Measurements from ENCODE around the gene SPAG6. TPM values are rescaled to one million over a fixed set of nuclear protein-coding genes. Genes with fewer than 3 reads are reported as not detected.
A peak's percentile ranks its signal among the peaks of the same experiment; 100 is the strongest.

Gene SPAG6
- total RNA-seq: not detected in 2 replicates

- FAIRE-seq (no peak), DNase-seq (ENCODE audit: low read depth) (no peak)
- TF ChIP-seq CTCF (IDR thresholded peaks at IDR 0.05; ENCODE audit: insufficient read depth, low read length, severe bottlenecking): no peak
- Histone ChIP-seq H3K4me3 (ENCODE audit: low read depth, low read length) (peak within 1 kb of the TSS; percentile 4), H3K27me3 (ENCODE audit: control insufficient read depth, insufficient read depth, low read length) (peaks cover 41% of the 10 kb centered on the region), H3K36me3 (ENCODE audit: control insufficient read depth, insufficient read depth, low read length) (no peaks in the 10 kb centered on the region)
Observed at GRCh38 chr10:22345301-22346095, at the start of gene SPAG6. Gene SPAG6 (plus strand): TSS chr10:22345496. CDS start chr10:22345612, 116 bp downstream.

GRCh38 chr10:22301193-22301592, 44.1 kb upstream of the SPAG6 start:
- TF ChIP-seq CTCF (IDR thresholded peaks at IDR 0.05; ENCODE audit: insufficient read depth, low read length, severe bottlenecking): no peak
- no peak for FAIRE-seq

GRCh38 chr10:22303461-22303860, 41.8 kb upstream of the SPAG6 start:
- Histone ChIP-seq H3K4me3 (ENCODE audit: low read depth, low read length) (no peak overlapping the region), H3K27me3 (ENCODE audit: control insufficient read depth, insufficient read depth, low read length) (no peaks in the 10 kb centered on the region), H3K36me3 (ENCODE audit: control insufficient read depth, insufficient read depth, low read length) (no peaks in the 10 kb centered on the region)
- FAIRE-seq: no peak
- TF ChIP-seq CTCF (IDR thresholded peaks at IDR 0.05; ENCODE audit: insufficient read depth, low read length, severe bottlenecking): no peak
- DNase-seq (ENCODE audit: low read depth): no peak

More at GRCh38 chr10:22301193-22301592, 44.1 kb upstream of the SPAG6 start:
- no peak for DNase-seq (ENCODE audit: low read depth)
- no peaks in the 10 kb centered on the region for H3K27me3 ChIP-seq (ENCODE audit: control insufficient read depth, insufficient read depth, low read length)
- H3K4me3 ChIP-seq (ENCODE audit: low read depth, low read length): no peak overlapping the region
- H3K36me3 ChIP-seq (ENCODE audit: control insufficient read depth, insufficient read depth, low read length): no peaks in the 10 kb centered on the region

GRCh38 chr10:22305721-22306120, 39.6 kb upstream of the SPAG6 start:
- TF ChIP-seq CTCF (IDR thresholded peaks at IDR 0.05; ENCODE audit: insufficient read depth, low read length, severe bottlenecking): no peak
- Histone ChIP-seq H3K4me3 (ENCODE audit: low read depth, low read length) (no peak overlapping the region), H3K27me3 (ENCODE audit: control insufficient read depth, insufficient read depth, low read length) (no peaks in the 10 kb centered on the region), H3K36me3 (ENCODE audit: control insufficient read depth, insufficient read depth, low read length) (no peaks in the 10 kb centered on the region)
- FAIRE-seq (no peak), DNase-seq (ENCODE audit: low read depth) (no peak)

- no peak for FAIRE-seq
- TF ChIP-seq CTCF (IDR thresholded peaks at IDR 0.05; ENCODE audit: insufficient read depth, low read length, severe bottlenecking): no peak
Observed at GRCh38 chr10:22308390-22308789, 36.9 kb upstream of the SPAG6 start.

More at GRCh38 chr10:22308390-22308789, 36.9 kb upstream of the SPAG6 start:
- H3K27me3 ChIP-seq (ENCODE audit: control insufficient read depth, insufficient read depth, low read length): no peaks in the 10 kb centered on the region
- H3K36me3 ChIP-seq (ENCODE audit: control insufficient read depth, insufficient read depth, low read length): no peaks in the 10 kb centered on the region
- peak; percentile 97 for DNase-seq (ENCODE audit: low read depth)
- H3K4me3 ChIP-seq (ENCODE audit: low read depth, low read length): no peak overlapping the region
